ENCODE results near the gene SURF2.
"Not testable (repeated sequence)": the region's sequence is repeated elsewhere in the genome, so short reads cannot be mapped to it uniquely, and the experiment has no call there.

SURF2 gene

GRCh38 chr9:133331641-133332380 is 24.5 kb upstream of the SURF2 start:
- peaks cover 52% of the 10 kb centered on the region for H3K36me3 Mint-ChIP-seq (ENCODE audit: low read depth)
- no peak overlapping the region for H3K27ac Mint-ChIP-seq
- no peak overlapping the region for H3K4me3 Mint-ChIP-seq
- H3K4me1 Mint-ChIP-seq: peaks cover 29% of the 10 kb centered on the region
- no peaks in the 10 kb centered on the region for H3K9me3 Mint-ChIP-seq
- ATAC-seq (no peak), DNase-seq (no peak)
- no peaks in the 10 kb centered on the region for H3K27me3 Mint-ChIP-seq

- Mint-ChIP-seq H3K9me3 (no peaks in the 10 kb centered on the region), H3K27me3 (no peaks in the 10 kb centered on the region), H3K36me3 (ENCODE audit: low read depth) (peaks cover 52% of the 10 kb centered on the region), H3K4me3 (no peak overlapping the region), H3K27ac (no peak overlapping the region), H3K4me1 (peaks cover 34% of the 10 kb centered on the region)
- no peak for ATAC-seq
- no peak for DNase-seq
These were observed 24.0 kb upstream of the SURF2 start for GRCh38 chr9:133332381-133332730.

GRCh38 chr9:133333011-133333410 is 23.3 kb upstream of the SURF2 start:
- DNase-seq (no peak), ATAC-seq (no peak)
- Mint-ChIP-seq H3K36me3 (ENCODE audit: low read depth) (peaks cover 55% of the 10 kb centered on the region), H3K4me3 (no peak overlapping the region), H3K27me3 (no peaks in the 10 kb centered on the region), H3K27ac (no peak overlapping the region), H3K4me1 (peaks cover 36% of the 10 kb centered on the region), H3K9me3 (no peaks in the 10 kb centered on the region)

- no peak for DNase-seq
- Mint-ChIP-seq H3K9me3 (no peaks in the 10 kb centered on the region), H3K27me3 (no peaks in the 10 kb centered on the region), H3K27ac (peak overlapping the region; percentile 95), H3K4me1 (peaks cover 36% of the 10 kb centered on the region), H3K4me3 (peak overlapping the region; percentile 95), H3K36me3 (ENCODE audit: low read depth) (peaks cover 56% of the 10 kb centered on the region)
- no peak for ATAC-seq
These were observed 22.8 kb upstream of the SURF2 start for GRCh38 chr9:133333566-133333965.

- DNase-seq: no peak
- Mint-ChIP-seq H3K4me3 (peak overlapping the region; percentile 95), H3K27ac (peak overlapping the region; percentile 95), H3K36me3 (ENCODE audit: low read depth) (peaks cover 57% of the 10 kb centered on the region), H3K9me3 (no peaks in the 10 kb centered on the region), H3K27me3 (no peaks in the 10 kb centered on the region), H3K4me1 (peaks cover 36% of the 10 kb centered on the region)
- no peak for ATAC-seq
These were observed 22.2 kb upstream of the SURF2 start for GRCh38 chr9:133334161-133334560.

- H3K27ac Mint-ChIP-seq: peak overlapping the region; percentile 95
- peaks cover 41% of the 10 kb centered on the region for H3K4me1 Mint-ChIP-seq
- H3K9me3 Mint-ChIP-seq, ATAC-seq, DNase-seq, H3K27me3 Mint-ChIP-seq: not testable (repeated sequence)
- H3K4me3 Mint-ChIP-seq: peak overlapping the region; percentile 95
- H3K36me3 Mint-ChIP-seq (ENCODE audit: low read depth): peaks cover 61% of the 10 kb centered on the region
These were observed 21.5 kb upstream of the SURF2 start for GRCh38 chr9:133334888-133335287.

- Mint-ChIP-seq H3K36me3 (ENCODE audit: low read depth) (peaks cover 65% of the 10 kb centered on the region), H3K27me3 (no peaks in the 10 kb centered on the region), H3K4me1 (peaks cover 49% of the 10 kb centered on the region), H3K27ac (peak within 1 kb of the TSS; percentile 95), H3K4me3 (peak within 1 kb of the TSS; percentile 95), H3K9me3 (no peaks in the 10 kb centered on the region)
- DNase-seq: peak; percentile 95
- ATAC-seq: peak; percentile 97
These were observed 20.2 kb upstream of the SURF2 start, which contains the start of gene SURF6 for GRCh38 chr9:133335924-133336811. Gene SURF6 (minus strand): TSS chr9:133336188. CDS start chr9:133336132, 56 bp downstream.

- Mint-ChIP-seq H3K9me3 (no peaks in the 10 kb centered on the region), H3K36me3 (ENCODE audit: low read depth) (peaks cover 50% of the 10 kb centered on the region), H3K27me3 (no peaks in the 10 kb centered on the region), H3K27ac (peak overlapping the region; percentile 52), H3K4me3 (no peak overlapping the region), H3K4me1 (peaks cover 45% of the 10 kb centered on the region)
- DNase-seq: no peak
- ATAC-seq: no peak
These were observed 16.7 kb upstream of the SURF2 start for GRCh38 chr9:133339641-133340040.

GRCh38 chr9:133340256-133340655 is 16.1 kb upstream of the SURF2 start:
- no peaks in the 10 kb centered on the region for H3K9me3 Mint-ChIP-seq
- peak overlapping the region; percentile 52 for H3K27ac Mint-ChIP-seq
- DNase-seq: no peak
- no peaks in the 10 kb centered on the region for H3K27me3 Mint-ChIP-seq
- no peak for ATAC-seq
- peaks cover 40% of the 10 kb centered on the region for H3K4me1 Mint-ChIP-seq
- no peak overlapping the region for H3K4me3 Mint-ChIP-seq
- peaks cover 47% of the 10 kb centered on the region for H3K36me3 Mint-ChIP-seq (ENCODE audit: low read depth)

GRCh38 chr9:133340916-133341315 is 15.4 kb upstream of the SURF2 start:
- Mint-ChIP-seq H3K4me3 (no peak overlapping the region), H3K36me3 (ENCODE audit: low read depth) (peaks cover 43% of the 10 kb centered on the region), H3K27me3 (no peaks in the 10 kb centered on the region), H3K9me3 (no peaks in the 10 kb centered on the region), H3K4me1 (peaks cover 38% of the 10 kb centered on the region), H3K27ac (peak overlapping the region; percentile 52)
- no peak for ATAC-seq
- no peak for DNase-seq

GRCh38 chr9:133341369-133342068 is 14.8 kb upstream of the SURF2 start:
- H3K27me3 Mint-ChIP-seq: no peaks in the 10 kb centered on the region
- no peaks in the 10 kb centered on the region for H3K9me3 Mint-ChIP-seq
- H3K4me3 Mint-ChIP-seq: no peak overlapping the region
- DNase-seq: no peak
- no peak for ATAC-seq
- H3K36me3 Mint-ChIP-seq (ENCODE audit: low read depth): peaks cover 40% of the 10 kb centered on the region
- peak overlapping the region; percentile 73 for H3K27ac Mint-ChIP-seq
- peaks cover 41% of the 10 kb centered on the region for H3K4me1 Mint-ChIP-seq

- no peak for DNase-seq
- Mint-ChIP-seq H3K36me3 (ENCODE audit: low read depth) (peaks cover 39% of the 10 kb centered on the region), H3K27ac (peak overlapping the region; percentile 73), H3K27me3 (no peaks in the 10 kb centered on the region), H3K9me3 (no peaks in the 10 kb centered on the region), H3K4me3 (no peak overlapping the region), H3K4me1 (peaks cover 41% of the 10 kb centered on the region)
- no peak for ATAC-seq
These were observed 14.3 kb upstream of the SURF2 start for GRCh38 chr9:133342069-133342406.

GRCh38 chr9:133342570-133342969 is 13.8 kb upstream of the SURF2 start:
- DNase-seq (no peak), ATAC-seq (no peak)
- peaks cover 39% of the 10 kb centered on the region for H3K36me3 Mint-ChIP-seq (ENCODE audit: low read depth)
- no peaks in the 10 kb centered on the region for H3K9me3 Mint-ChIP-seq
- H3K27ac Mint-ChIP-seq: peak overlapping the region; percentile 73
- no peak overlapping the region for H3K4me3 Mint-ChIP-seq
- H3K27me3 Mint-ChIP-seq: no peaks in the 10 kb centered on the region
- H3K4me1 Mint-ChIP-seq: peaks cover 40% of the 10 kb centered on the region

- ATAC-seq (no peak), DNase-seq (no peak)
- peaks cover 46% of the 10 kb centered on the region for H3K4me1 Mint-ChIP-seq
- peaks cover 44% of the 10 kb centered on the region for H3K36me3 Mint-ChIP-seq (ENCODE audit: low read depth)
- H3K9me3 Mint-ChIP-seq: no peaks in the 10 kb centered on the region
- no peak overlapping the region for H3K27ac Mint-ChIP-seq
- peaks cover 3% of the 10 kb centered on the region for H3K27me3 Mint-ChIP-seq
- no peak overlapping the region for H3K4me3 Mint-ChIP-seq
These were observed 12.3 kb upstream of the SURF2 start for GRCh38 chr9:133344071-133344470.

All from activated naive CD8-positive, alpha-beta T cell treated with anti-CD3 and anti-CD28 coated beads, Interleukin-2, amount 50 U/mL, for 24 hours (primary cell).